ENCODE data around the gene WDR33.
"Not testable (repeated sequence)": the region's sequence is repeated elsewhere in the genome, so short reads cannot be mapped to it uniquely, and the experiment has no call there.

The WDR33 gene

DNA sequence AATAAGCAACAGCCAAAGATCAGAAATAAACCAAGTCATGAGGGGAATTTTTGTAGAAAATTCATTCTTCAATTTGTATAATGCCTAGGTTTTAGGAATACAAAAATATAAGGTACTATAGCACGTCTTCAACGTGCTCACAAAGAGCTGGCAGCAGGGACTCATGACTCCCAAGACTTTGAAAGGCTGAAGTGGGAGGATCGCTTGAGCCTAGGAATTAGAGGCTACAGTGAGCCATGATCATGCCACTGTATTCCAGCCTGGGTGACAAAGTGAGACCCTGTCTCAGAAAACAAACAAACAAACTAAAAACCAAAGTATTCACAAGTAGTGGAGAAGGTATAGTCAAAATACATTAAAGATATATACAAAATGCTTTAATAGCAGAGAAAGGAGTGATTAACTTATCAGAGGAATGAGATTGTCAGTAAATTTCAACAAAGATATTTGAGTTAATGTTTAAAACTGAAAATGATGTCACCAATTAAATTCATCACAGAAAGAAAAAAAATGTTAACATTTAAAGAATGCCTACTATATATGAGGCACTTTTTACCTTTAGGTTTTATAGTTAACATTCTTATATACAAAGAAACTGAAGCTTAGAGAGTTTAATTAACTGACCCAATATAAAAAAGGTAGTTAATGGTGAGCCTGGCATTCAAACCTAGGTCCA is 3.2 kb downstream of the WDR33 start:
- no peak for DNase-seq

DNA sequence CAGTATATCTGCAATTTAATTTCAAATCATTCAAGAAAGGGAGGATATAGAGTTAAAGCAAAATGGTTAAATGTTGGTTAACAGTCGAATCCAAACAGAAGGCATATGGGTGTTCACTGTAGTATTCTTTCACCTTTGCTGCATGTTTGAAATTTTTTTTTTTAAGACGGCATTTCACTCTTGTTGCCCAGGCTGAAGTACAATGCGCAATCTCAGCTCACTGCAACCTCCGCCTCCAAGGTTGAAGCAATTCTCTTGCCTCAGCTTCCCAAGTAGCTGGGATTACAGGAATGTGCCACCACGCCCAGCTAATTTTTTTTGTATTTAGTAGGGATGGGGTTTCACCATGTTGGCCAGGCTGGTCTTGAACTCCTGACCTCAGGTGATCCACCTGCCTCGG is 4.1 kb downstream of the WDR33 start:
- DNase-seq, result not testable (repeated sequence)

DNA sequence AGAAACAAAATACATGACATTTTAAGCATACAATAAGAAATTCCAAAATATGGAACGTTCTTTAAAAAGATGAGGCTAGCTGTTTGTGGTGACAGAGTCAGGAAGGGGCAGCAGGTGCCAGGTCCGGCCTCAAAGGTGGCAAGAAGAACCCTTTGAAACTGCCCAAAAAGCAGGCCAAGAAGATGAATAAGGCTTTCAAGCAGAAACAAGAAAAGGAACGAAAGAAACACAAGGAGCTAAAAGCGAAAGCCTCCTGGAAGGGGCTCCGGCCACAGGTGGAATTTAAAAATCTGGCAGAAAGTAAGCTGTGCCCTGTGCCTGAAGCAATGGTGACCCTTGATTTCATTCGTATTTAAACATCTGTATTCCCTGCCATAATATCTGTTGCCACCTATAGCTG is 5.5 kb downstream of the WDR33 start:
- no peak for DNase-seq

DNA sequence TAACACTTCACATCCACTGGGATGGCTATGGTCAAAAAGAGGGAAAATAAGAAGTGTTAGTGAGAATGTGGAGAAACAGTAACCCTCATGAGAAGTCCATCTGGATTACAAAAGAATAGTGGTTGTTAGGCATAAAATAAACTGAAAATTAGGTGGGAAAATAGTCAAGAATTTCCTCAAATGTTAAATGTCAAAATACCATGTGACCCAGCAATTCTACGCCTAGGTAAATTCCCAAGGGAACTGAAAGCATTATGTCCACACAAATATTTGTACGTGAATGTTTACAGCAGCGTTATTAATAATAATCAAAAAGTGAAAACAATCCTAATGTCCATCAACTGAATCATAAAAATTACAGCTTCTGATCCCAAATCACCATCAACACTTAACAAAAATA is 11.0 kb downstream of the WDR33 start:
- DNase-seq, result no peak

DNA sequence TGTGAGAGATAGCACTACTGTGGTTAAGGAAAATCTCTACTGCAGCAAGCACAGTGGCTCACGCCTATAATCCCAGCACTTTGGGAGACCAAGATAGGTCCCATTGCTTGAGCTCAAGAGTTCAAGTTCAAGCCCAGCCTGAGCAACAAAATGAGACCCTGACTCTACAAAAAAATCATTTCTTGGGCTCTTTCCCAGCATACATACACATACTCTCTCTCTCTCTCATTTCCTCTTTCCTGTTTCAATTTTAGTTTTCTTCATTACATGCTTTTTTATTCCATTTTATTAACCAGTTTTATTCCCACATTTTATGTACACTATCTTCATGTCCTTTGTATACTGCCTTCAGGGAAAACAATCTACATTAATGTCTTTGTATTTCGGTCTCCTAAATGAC is 14.6 kb downstream of the WDR33 start:
- no peak for DNase-seq

DNA sequence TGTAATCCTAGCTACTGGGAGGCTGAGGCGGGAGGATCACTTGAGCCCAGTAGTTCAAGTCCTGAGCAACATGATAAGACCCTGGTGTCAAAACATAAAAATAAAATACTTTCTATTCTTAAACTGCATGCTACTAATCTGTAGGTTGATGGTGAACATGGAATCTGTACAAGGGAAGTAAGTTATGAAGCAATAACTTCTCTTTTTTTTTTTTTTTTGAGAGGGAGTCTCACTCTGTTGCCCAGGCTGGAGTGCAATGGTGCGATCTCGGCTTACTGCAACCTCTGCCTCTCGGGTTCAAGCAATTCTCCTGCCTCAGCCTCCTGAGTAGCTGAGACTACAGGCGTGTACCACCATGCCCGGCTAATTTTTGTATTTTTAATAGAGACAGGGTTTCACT is 16.1 kb downstream of the WDR33 start:
- not testable (repeated sequence) for DNase-seq

DNA sequence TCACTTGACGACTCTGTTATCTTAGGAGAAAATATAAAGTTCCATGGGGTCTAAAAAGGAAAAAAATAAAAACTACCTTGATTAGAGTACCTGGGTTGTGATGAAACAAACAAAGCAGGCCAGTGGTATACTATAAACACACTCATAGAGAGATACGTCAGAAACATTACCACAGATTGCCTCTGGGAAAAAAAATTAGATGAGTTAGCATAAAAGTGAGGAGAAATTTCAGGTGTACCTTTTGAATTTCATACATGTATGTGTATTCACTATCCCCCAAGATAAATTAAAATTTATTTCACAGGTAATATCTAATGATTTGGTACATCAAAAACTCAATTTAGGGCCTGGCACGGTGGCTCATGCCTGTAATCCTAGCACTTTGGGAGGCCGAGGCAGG is 18.2 kb downstream of the WDR33 start:
- DNase-seq, result no peak

DNA sequence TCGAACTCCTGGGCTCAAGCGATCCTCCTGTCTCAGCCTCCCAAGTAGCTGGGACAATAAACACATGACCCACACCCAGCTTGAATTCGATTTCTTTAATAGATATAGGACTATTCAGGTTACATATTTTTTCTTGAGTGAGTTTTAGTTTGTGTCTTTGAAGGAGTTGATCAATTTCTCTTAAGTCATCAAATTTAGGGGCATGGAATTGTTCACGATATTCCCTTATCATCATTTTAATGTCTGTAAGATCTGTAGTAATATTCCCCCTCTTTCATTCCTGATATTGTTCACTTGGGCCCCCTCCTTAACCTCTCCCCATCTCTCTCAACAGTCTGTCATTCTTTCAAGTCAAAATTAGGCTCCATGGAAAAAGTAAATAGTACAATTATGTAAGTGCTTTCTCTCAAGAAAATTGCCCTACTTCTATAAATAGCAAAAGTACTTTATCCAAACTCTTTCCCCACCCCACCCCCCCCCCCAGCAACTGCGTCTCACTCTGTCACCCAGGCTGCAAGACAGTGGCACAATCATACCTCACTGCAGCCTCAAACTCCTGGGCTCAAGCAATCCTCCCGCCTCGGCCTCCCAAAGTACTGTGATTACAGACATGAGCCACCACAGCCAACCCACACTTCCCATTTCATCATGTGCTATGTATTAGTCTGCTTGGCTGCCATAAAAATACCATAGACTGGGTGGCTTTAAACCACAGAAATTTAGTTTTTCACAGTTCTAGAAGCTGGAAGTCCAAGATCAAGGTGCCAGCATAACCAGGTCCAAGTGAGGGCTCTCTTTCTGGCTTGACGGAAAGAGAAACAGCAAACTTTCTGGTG is 20.1 kb downstream of the WDR33 start:
- DNase-seq, result no peak

DNA sequence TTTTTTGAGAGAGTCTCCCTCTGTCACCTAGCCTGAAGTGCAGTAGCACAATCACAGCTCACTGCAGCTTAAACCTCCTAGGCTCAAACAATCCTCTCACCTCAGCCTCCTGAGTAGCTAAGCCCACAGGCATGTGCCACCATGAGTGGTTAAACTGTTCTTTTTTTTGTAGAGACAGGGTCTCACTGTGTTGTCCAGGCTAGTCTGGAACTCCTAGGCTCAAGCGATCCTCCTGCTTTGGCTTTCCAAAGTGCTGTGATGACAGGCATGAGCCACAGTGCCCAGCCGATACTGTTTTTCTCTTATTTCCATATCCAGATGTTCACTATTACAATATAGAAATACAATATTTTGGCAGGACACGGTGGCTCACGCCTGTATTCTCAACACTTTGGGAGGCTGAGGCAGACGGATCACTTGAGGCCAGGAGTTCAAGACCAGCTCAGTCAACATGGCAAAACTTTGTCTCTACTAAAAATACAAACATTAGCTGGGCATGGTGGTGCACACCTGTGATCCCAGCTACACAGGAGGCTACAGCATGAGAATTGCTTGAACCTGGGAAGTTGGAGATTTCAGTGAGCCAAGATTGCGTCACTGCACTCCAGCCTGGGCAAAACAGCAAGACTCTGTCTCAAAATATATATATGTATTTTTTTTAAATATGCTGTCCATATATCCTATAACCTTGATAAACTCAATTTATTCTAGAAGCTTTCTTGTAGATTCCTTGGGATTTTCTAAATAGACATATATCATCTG is 24.7 kb downstream of the WDR33 start:
- no peak for DNase-seq

DNA sequence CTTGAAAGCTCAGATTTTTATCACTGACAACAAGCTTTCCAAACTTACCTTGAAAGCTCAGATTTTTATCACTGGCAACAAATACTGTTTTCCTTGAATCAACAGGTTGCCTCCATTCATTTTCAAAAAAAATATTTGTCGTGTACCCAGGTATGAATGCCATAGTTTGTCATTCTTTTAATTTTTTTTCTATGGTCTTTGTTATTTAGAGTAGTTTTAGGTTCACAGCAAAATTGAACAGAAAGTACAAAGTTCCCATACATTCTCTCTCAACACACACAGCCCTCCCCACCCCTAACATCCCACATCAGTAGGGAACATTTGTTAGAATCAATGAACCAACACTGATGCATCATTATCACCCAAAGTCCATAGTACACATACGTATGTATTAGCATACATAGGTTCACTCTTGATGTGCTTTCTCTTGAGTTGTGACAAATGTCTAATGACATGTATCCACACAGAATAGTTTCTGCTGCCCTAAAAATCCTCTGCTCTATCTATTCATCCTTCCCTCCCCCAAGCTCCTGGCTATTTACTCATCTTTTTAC is 25.9 kb downstream of the WDR33 start:
- DNase-seq, result no peak

DNA sequence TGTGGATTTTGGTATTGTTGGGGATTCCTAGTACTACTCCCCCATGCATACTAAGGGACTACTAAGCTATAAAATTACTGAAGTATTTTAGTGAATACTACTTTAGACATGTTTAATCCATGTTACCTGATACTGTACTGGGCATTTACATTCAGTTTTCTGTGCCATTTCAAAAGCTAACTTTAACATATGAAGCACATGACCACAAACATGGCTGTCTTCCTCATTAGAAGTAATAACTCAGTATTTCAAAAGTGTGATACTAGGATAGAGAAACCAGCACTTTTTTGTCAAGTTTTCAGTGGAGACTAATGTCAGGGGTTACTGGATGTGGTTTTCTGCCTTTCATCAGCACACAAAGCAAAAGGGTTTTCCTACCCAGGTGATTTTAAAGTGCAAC is 27.9 kb downstream of the WDR33 start:
- no peak for DNase-seq

DNA sequence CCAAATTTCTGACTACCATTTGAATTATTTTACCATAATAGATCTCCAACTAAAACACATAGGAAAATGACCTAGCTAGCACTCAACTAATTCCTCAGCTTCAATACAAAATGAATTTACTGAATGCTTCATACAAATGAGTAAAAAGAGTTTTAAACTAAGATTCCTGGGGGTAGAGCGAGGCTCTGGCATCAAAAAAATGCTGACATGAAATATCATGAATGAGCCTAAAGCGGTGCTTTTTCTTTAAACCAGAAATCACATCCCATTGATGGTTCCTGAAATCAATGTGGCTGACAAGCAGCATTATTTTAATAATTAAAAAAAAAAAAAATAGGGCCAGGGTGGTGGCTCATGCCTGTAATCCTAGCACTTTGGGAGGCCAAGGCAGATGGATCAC is 32.1 kb downstream of the WDR33 start:
- DNase-seq, result no peak

DNA sequence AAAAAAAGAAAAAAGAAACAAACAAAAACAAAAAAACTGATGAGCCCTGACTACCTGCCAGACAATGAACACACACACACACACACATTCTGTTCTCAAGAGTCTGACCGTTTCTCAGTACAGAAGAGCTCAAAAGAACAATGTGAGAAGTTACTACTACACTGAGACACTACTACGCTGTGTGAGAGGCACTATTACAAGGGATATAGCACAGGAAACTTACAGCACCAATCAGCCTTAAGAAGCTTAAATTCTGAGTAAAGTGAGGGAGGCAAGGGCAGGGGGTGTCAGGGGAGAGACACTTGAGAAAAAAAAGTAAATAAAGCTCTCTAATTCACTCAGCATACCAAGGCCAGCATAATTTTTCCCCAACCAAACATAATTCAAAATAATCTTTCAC is 32.5 kb downstream of the WDR33 start:
- DNase-seq, result no peak

DNA sequence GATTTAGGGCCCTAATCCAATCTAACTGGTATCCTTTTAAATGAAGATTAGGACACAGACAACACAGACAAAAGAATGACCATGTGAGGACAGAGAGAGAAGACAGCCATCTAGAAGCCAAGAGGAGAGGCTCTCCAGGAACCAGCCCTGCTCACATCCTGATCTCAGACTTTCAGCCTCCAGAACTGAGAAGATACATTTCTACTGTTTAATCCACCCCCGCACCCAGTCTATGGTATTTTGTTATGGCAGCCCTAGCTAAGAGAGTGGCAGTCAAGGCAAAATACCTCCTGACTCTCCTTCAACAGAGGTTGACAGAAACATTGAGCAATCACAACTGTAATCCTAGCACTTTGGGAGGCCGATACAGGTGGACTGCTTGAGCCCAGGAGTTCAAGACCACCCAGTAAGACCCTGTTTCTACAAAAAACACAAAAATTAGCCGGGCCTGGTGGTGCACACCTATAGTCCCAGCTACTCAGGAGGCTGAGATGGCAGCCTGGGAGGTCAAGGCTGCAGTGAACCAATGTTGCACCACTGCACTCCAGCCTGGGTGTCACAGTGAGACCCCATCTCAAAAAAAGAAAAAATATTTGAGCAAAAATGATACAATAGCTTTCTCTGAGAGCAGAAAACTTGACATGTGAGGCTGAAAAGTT is 34.7 kb downstream of the WDR33 start:
- DNase-seq, result no peak

DNA sequence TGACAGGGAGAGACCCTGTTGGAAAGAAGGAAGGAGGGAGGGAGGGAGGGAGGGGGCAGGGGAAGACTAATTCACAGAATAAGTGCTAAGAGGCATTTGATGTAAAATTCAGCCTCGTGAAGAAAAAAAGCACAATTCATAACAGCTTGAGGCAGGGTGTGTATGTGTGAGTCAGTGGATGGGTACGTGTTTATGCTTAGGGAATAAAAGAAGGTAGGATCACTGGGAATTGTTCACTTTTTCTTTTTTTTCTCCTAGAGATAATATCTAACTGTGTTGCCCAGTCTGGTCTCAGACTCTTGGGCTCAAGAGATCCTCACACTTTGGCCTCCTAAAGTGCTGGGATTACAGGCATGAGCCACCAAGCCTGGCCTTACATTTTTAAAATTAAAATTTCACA is 39.2 kb downstream of the WDR33 start:
- no peak for DNase-seq

DNA sequence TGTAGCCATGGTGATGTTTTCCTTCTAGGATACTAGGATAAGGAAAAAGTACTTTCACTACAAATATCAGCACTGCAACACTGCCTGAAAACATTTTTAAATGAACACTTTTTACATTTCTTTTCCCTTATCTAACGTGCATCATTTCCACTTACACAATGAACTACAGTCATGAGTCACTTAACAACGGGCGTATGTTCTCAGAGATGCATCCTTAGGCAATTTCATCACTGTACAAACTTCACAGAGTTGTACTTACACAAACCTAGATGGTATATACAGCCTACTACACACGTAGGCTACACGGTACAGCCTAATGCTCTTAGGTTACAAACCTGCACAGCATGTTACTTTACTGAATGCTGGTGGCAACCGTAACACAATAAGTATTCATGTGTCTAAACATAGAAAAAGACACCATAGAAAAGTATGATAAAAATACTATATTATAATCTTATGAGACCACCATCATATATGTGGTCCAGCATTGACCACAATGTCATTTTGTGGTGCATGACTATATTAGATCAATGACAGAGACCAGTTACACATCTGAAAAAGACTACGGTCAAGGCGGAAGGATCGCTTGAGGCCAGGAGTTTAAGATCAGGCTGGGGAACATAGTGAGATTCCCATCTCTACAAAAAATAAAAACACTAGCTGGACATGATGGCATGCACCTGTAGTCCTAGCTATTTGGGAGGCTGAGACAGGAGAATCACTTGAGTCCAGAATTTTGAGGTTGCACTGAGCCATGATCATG is 39.8 kb downstream of the WDR33 start:
- no peak for DNase-seq

DNA sequence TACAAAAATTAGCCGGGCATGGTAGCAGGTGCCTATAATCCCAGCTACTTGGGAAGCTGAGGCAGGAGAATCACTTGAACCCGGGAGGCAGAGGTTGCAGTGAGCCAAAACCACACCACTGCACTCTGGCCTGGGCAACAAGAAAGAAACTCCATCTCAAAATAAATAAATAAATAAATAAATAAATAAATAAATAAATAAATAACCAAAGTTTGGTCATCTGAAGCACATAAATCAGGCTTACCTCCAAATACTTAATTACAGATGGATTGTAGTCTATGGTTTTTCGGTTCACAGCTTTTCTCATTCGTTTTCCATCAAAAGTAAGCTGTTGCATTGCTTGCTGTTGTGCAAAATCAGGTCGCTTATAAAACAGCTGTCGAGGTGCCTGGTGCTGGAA is 40.4 kb downstream of the WDR33 start:
- DNase-seq, result not testable (repeated sequence)

DNA sequence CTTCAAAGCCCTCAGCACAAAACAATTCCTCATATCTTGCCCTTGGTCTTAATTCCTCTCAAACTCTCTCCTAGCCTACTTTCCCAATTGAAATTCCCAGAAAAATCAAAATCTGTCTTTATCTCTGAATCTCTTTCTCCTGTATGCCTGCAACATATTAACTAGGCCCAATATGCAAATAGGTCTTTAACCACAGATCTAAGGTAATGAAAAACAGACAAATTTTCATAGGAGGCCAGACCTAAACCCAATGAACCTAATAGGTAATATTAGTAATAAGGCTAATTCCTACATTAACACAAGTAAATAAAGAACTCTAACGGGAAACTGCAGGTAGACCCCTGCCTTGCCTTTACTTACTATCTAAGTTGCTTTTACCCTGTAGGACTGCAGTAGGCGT is 41.4 kb downstream of the WDR33 start:
- no peak for DNase-seq

DNA sequence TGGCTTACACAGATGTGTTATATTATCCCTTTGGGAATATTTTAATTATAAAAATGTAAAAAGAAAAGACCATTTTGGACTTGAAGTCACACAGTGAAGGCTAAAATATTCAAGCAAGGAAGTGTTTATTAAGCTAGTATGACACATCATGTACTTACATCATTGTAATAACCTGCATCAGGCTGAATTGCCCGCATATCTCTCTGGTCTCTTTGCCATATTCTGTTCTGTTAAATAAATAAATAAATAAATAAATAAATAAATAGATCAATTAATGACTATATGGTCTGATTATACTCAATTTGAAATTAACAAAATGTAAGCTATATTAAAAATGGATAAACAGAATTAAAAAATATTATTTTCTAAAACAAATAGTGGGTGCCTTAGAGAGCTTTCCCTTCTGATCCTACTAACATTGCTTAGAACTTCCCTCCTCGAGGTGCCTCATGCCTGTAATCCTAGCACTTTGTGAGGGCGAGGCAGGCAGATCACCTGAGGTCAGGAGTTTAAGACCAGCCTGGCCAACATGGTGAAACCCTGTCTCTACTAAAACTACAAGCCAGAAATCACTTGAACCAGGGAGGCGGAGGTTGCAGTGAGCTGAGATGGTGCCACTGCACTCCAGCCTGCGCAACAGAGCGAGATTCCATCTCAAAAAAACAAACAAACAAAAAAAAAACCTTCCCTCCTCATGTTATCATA is 42.0 kb downstream of the WDR33 start:
- DNase-seq, result no peak

DNA sequence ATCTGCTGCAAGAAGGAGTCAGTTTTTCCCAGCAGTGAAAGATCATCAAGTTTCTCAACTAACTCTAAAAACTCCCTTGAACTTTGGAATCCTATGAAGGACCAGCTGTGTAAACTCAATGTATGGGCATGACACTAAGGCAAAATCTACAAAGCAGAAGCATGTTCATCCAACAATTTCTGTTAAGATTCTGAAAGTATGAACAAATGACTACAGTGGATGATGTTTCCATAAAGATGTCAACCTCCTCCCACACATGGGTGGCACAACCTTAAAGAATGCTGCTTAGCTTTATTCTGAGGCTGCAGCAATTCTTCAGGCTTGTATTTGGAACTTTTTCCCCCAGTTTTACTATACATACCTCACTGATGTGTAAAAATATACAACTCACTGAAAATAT is 47.2 kb downstream of the WDR33 start:
- no peak for DNase-seq

DNA sequence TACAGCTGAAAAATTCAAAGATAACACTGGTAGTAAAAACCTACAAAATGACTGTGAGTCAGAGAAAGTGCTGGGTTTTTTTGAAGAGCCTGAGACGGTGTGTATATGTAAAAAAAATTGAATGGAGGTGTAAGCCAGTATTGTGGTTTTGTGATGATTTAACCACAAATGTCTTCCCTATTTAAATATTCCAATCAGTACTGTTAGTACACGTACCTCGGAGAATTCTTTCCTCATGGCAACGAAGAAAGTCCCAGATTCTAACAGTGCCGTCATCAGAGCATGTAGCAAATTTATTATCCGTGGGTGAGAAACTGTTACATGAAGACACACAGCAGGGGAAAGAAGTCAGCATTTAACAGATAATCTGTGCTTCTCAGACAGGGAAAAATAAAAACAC is 48.1 kb downstream of the WDR33 start:
- DNase-seq, result no peak

DNA sequence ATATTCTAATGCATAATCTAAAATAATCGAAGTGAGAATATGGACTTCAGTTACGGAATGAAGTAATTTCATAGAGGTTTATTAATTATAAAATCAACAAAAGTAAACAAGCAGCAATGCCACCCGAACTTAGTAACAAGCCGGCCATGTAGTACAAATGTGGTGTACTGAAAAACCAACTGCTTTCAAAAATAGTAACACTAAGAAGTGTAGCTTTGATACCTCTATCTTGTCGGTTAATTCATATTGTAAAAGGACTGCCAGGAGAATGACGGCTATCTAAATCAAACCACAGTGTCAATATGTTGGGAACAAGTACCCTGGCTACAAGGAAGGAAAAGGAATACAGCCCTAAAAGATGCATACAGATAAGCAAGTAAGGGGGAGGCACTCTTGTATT is 48.5 kb downstream of the WDR33 start:
- DNase-seq, result no peak
